Naive thymus-derived CD8-positive, alpha-beta T cell (primary cell): Measurements from ENCODE around the gene ZNF10. TPM values are rescaled to one million over a fixed set of nuclear protein-coding genes. Genes with fewer than 3 reads are reported as not detected.

Experiments
- ATAC-seq, 2 donors: fragments of 150-1000 bp; cut with Tn5 transposase in 1 of 2; sonication (Bioruptor Pico), chemical (Tn5 transposase) in 1 of 2; 1 replicate in 1 of 2; 2 replicates in 1 of 2; pipeline ENCODE4 v1.10.0; 2021; ENCODE audit warnings: mild to moderate bottlenecking in 2 of 2, moderate library complexity in 2 of 2
- POLR2A ChIA-PET: fragments of 350-600 bp; sonication (Branson Sonifier 250); formaldehyde crosslinking; loops from one replicate; lab custom pipeline; 2021; ENCODE audit warnings: antibody characterized with exemption; lab: Charles Lee
- DNase-seq, 10 donors: peaks; one replicate each; pipeline versions ENCODE4 v3.0.0 to v3.0.0-alpha.2; 2020 to 2022
- H3K27ac Mint-ChIP-seq, 10 donors: one replicate each; pipeline ENCODE4 v1.8.0; 2020 to 2022; ENCODE audit warnings: mild to moderate bottlenecking in 10 of 10, mixed read lengths in 10 of 10, moderate library complexity in 4 of 10, inconsistent platforms in 1 of 10
- H3K27me3 Mint-ChIP-seq, 5 donors: one replicate each; pipeline ENCODE4 v1.8.0; 2021 to 2022; ENCODE audit warnings: mixed read lengths in 5 of 5
- H3K36me3 Mint-ChIP-seq, 3 donors: one replicate each; pipeline ENCODE4 v1.8.0; 2020 to 2022; ENCODE audit warnings: mixed read lengths in 3 of 3, mild to moderate bottlenecking in 2 of 3, inconsistent platforms in 1 of 3
- H3K4me1 Mint-ChIP-seq, 4 donors: one replicate each; pipeline ENCODE4 v1.8.0; 2021 to 2022; ENCODE audit warnings: mixed read lengths in 4 of 4
- H3K4me3 Mint-ChIP-seq, 10 donors: one replicate each; pipeline ENCODE4 v1.8.0; 2020 to 2022; ENCODE audit warnings: mild to moderate bottlenecking in 10 of 10, mixed read lengths in 10 of 10, moderate library complexity in 6 of 10, inconsistent platforms in 1 of 10
- H3K9me3 Mint-ChIP-seq, 9 donors: one replicate each; pipeline ENCODE4 v1.8.0; 2020 to 2022; ENCODE audit warnings: mixed read lengths in 9 of 9, mild to moderate bottlenecking in 3 of 9, inconsistent platforms in 1 of 9, moderate library complexity in 1 of 9
- polyA plus RNA-seq, 3 donors: library from polyadenylated mRNA; unstranded; fragments of 300-500 nt; fragmentation: Illumina TruSeq; gene quantifications; one replicate each; pipeline ENCODE4 v1.2.3, GENCODE V29; 2021
- total RNA-seq, 8 experiments: library from RNA in 2 of 8; stranded (reverse) in 2 of 8; gene quantifications; one replicate each; pipeline ENCODE4 v1.2.3 and lab custom pipeline; 2021 to 2026

The ZNF10 gene
- total and polyA plus RNA-seq, 5 experiments from 2014 or later: 12.7 to 24.3 (median 15.1) TPM

DNA sequence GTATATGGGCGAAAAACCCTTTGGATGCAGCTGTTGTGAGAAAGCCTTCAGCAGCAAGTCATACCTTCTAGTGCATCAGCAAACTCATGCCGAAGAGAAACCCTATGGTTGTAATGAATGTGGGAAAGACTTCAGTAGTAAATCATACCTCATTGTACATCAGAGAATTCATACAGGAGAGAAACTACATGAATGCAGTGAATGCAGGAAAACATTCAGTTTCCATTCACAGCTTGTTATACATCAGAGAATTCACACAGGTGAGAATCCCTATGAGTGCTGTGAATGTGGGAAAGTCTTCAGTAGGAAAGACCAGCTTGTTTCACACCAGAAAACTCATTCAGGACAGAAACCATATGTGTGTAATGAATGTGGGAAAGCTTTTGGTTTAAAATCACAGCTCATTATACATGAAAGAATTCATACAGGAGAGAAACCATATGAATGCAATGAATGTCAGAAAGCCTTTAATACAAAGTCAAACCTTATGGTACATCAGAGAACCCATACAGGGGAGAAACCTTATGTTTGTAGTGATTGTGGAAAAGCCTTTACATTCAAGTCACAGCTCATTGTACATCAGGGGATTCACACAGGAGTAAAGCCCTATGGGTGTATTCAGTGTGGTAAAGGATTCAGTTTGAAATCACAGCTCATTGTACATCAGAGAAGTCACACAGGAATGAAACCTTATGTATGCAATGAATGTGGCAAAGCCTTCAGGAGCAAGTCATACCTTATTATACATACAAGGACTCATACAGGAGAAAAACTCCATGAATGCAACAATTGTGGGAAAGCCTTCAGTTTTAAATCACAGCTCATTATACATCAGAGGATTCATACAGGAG is 72.3 kb downstream of the ZNF10 start:
- Mint-ChIP-seq H3K27me3 (no peaks in the 10 kb centered on the region), H3K9me3 (peaks cover 0 to 87% (median 54%) of the 10 kb centered on the region in 9 donors), H3K4me3 (peak overlapping the region in 3 of 10 donors; percentile 7 to 64 (median 20)), H3K4me1 (no peaks in the 10 kb centered on the region), H3K36me3 (peaks cover 46 to 78% (median 54%) of the 10 kb centered on the region in 3 donors), H3K27ac (peak overlapping the region in 2 of 10 donors; percentile 29 to 67)
- POLR2A ChIA-PET: interaction anchor here (0.7 to 1.6 kb wide), 5 partner anchors 11 to 216 kb away, joined by 3 to 4 read pairs (median 4); partner anchors contain the start of genes ZNF10, ZNF26 and ZNF891
- DNase-seq (peak in 1 of 10 donors; percentile 8), ATAC-seq (no peak)

DNA sequence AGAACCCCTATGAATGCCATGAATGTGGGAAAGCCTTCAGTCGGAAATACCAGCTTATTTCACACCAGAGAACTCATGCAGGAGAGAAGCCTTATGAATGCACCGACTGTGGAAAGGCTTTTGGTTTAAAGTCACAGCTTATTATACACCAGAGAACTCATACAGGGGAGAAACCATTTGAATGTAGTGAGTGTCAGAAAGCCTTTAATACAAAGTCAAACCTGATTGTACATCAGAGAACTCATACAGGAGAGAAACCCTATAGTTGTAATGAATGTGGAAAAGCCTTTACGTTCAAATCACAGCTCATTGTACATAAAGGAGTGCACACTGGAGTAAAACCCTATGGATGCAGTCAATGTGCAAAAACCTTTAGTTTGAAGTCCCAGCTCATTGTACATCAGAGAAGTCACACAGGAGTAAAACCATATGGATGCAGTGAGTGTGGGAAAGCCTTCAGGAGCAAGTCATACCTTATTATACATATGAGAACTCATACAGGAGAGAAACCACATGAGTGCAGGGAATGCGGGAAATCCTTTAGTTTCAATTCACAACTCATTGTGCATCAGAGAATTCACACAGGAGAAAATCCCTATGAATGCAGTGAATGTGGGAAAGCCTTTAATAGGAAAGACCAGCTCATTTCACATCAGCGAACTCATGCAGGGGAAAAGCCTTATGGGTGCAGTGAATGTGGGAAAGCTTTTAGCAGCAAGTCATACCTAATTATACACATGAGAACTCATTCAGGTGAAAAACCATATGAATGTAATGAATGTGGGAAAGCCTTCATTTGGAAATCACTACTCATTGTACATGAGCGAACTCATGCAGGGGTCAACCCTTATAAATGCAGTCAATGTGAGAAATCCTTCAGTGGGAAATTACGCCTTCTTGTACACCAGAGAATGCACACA is 73.2 kb downstream of the ZNF10 start:
- peak overlapping the region in 2 of 10 donors; percentile 29 to 67 for H3K27ac Mint-ChIP-seq

DNA sequence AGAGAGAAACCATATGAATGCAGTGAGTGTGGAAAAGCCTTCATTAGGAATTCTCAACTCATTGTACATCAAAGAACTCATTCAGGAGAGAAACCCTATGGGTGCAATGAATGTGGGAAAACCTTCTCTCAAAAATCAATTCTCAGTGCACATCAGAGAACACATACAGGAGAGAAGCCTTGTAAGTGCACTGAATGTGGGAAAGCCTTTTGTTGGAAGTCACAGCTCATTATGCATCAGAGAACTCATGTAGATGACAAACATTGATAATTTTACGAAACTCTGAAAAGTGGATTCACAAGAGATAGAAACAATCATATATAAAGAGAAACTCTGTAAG is 73.8 kb downstream of the ZNF10 start:
- peak overlapping the region in 1 of 10 donors; percentile 34 for H3K4me3 Mint-ChIP-seq
- peaks cover 40 to 77% (median 58%) of the 10 kb centered on the region in 3 donors for H3K36me3 Mint-ChIP-seq
- ATAC-seq (no peak), DNase-seq (no peak)
- no peaks in the 10 kb centered on the region for H3K4me1 Mint-ChIP-seq
- peaks cover 0 to 95% (median 58%) of the 10 kb centered on the region in 9 donors for H3K9me3 Mint-ChIP-seq
- no peak overlapping the region for H3K27ac Mint-ChIP-seq
- no peaks in the 10 kb centered on the region for H3K27me3 Mint-ChIP-seq
- POLR2A ChIA-PET: interaction anchor here (1.5 kb wide), 1 partner anchor 13 kb away, joined by 4 read pairs; no protein-coding TSS in a partner anchor

More for the DNA sequence above, 73.2 kb downstream of the ZNF10 start:
- DNase-seq (peak in 1 of 10 donors; percentile 22), ATAC-seq (no peak)
- peaks cover 43 to 79% (median 57%) of the 10 kb centered on the region in 3 donors for H3K36me3 Mint-ChIP-seq
- no peaks in the 10 kb centered on the region for H3K27me3 Mint-ChIP-seq
- POLR2A ChIA-PET: interaction anchor here (0.9 to 1.6 kb wide), 3 partner anchors 12 to 217 kb away, joined by 3 to 4 read pairs (median 4); partner anchors contain the start of gene ZNF26
- H3K4me1 Mint-ChIP-seq: no peaks in the 10 kb centered on the region
- peaks cover 0 to 92% (median 57%) of the 10 kb centered on the region in 9 donors for H3K9me3 Mint-ChIP-seq
- H3K4me3 Mint-ChIP-seq: peak overlapping the region in 3 of 10 donors; percentile 7 to 64 (median 34)

DNA sequence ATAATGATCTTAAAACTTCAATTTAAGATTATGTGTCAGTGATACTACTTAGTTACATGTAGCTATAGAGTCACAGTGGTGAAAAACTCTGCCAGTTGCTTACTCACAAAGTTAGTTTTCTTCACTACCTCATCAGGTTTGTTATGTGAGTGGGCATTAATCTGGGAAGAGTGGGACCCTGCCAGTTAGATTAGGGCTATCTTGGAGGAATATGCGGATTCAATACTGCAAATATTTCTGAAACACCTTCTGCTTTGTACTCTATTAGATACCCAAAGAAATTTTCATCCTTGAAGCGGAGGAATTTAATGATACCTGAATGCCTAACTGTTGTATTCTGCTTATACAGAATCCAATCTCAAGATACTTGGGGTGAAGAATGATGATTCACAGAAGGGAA is 76.0 kb downstream of the ZNF10 start:
- Mint-ChIP-seq H3K36me3 (peaks cover 19 to 60% (median 52%) of the 10 kb centered on the region in 3 donors), H3K4me1 (no peaks in the 10 kb centered on the region), H3K4me3 (peak overlapping the region in 1 of 10 donors; percentile 40), H3K27me3 (no peaks in the 10 kb centered on the region), H3K27ac (no peak overlapping the region), H3K9me3 (peaks cover 0 to 97% (median 44%) of the 10 kb centered on the region in 9 donors)
- POLR2A ChIA-PET: no interaction called here
- DNase-seq (no peak), ATAC-seq (no peak)

Other genes starting within 250 kb of the ZNF10 start
- gene CHFR, start 243.0 kb upstream of the ZNF10 start, total RNA-seq: 10 to 100 TPM; 93.5 to 96.9 TPM
- gene CHFR, start 243.0 kb upstream of the ZNF10 start, polyA plus RNA-seq: 10 to 100 TPM; 25.1 to 37.4 (median 27.6) TPM
- 10 to 100 TPM; 17.4 to 18.6 TPM for gene ZNF605, start 174.3 kb upstream of the ZNF10 start, total RNA-seq
- gene ZNF605, start 174.3 kb upstream of the ZNF10 start, polyA plus RNA-seq: under 1 TPM; 0.46 to 0.72 (median 0.65) TPM
- 10 to 100 TPM; 30.0 to 34.2 TPM for gene ZNF26, start 144.3 kb upstream of the ZNF10 start, total RNA-seq
- gene ZNF26, start 144.3 kb upstream of the ZNF10 start, polyA plus RNA-seq: 10 to 100 TPM; 10.6 to 19.2 (median 15.6) TPM
- 10 to 100 TPM; 58.3 to 60.3 TPM for gene ZNF84, start 93.1 kb upstream of the ZNF10 start, total RNA-seq
- 10 to 100 TPM; 16.9 to 19.0 (median 18.2) TPM for gene ZNF84, start 93.1 kb upstream of the ZNF10 start, polyA plus RNA-seq
- 10 to 100 TPM; 22.6 to 26.4 TPM for gene ZNF140, start 49.7 kb upstream of the ZNF10 start, total RNA-seq
- 10 to 100 TPM; 18.4 to 22.3 (median 22.0) TPM for gene ZNF140, start 49.7 kb upstream of the ZNF10 start, polyA plus RNA-seq
- gene ZNF891, start 353 bp upstream of the ZNF10 start, total RNA-seq: 1 to 10 TPM; 7.0 to 8.1 TPM
- gene ZNF891, start 353 bp upstream of the ZNF10 start, polyA plus RNA-seq: under 1 TPM; 0.35 to 0.82 (median 0.69) TPM
- 10 to 100 TPM; 32.8 to 36.6 TPM for gene ZNF268, start 50.9 kb downstream of the ZNF10 start, total RNA-seq
- 10 to 100 TPM; 15.3 to 18.3 (median 16.3) TPM for gene ZNF268, start 50.9 kb downstream of the ZNF10 start, polyA plus RNA-seq
- gene ANHX, start 105.2 kb downstream of the ZNF10 start, total RNA-seq: not detected
- not detected for gene ANHX, start 105.2 kb downstream of the ZNF10 start, polyA plus RNA-seq